C4-2B (cell line): ENCODE measurements around the gene MORN1.

ENCODE experiments used
- H3K27ac ChIP-seq: fragments of 450-650 bp; 2 replicates; pipeline ENCODE4 v1.5.1; 2017
- ZFX ChIP-seq: fragments of 450-650 bp; IDR thresholded peaks from 2 replicates; pipeline ENCODE4 v1.6.1; 2017
- TF ChIP-seq, protein P1 (sequence below): fragments of 450-650 bp; conservative IDR thresholded peaks from 2 replicates; pipeline ENCODE4 v1.5.1; 2017; ENCODE audit warnings: mild to moderate bottlenecking

The MORN1 gene

GRCh38 chr1:2430592-2430973, 39.2 kb upstream of the MORN1 start:
- H3K27ac ChIP-seq: no peak overlapping the region
- TF ChIP-seq, protein P1, sequence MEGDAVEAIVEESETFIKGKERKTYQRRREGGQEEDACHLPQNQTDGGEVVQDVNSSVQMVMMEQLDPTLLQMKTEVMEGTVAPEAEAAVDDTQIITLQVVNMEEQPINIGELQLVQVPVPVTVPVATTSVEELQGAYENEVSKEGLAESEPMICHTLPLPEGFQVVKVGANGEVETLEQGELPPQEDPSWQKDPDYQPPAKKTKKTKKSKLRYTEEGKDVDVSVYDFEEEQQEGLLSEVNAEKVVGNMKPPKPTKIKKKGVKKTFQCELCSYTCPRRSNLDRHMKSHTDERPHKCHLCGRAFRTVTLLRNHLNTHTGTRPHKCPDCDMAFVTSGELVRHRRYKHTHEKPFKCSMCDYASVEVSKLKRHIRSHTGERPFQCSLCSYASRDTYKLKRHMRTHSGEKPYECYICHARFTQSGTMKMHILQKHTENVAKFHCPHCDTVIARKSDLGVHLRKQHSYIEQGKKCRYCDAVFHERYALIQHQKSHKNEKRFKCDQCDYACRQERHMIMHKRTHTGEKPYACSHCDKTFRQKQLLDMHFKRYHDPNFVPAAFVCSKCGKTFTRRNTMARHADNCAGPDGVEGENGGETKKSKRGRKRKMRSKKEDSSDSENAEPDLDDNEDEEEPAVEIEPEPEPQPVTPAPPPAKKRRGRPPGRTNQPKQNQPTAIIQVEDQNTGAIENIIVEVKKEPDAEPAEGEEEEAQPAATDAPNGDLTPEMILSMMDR: no peak
- no peak for TF ChIP-seq ZFX

GRCh38 chr1:2429780-2430591, 38.6 kb upstream of the MORN1 start:
- TF ChIP-seq, protein P1: no peak; the same call in 1 of the 2 replicates
- no peak for TF ChIP-seq ZFX
- no peak overlapping the region for H3K27ac ChIP-seq

- no peak overlapping the region for H3K27ac ChIP-seq
- TF ChIP-seq, protein P1: no peak
- no peak for TF ChIP-seq ZFX
Measured at GRCh38 chr1:2428490-2428889, 37.1 kb upstream of the MORN1 start.

GRCh38 chr1:2427976-2428375, 36.6 kb upstream of the MORN1 start:
- no peak for TF ChIP-seq ZFX
- TF ChIP-seq, protein P1: no peak
- no peak overlapping the region for H3K27ac ChIP-seq

GRCh38 chr1:2427051-2427450, 35.7 kb upstream of the MORN1 start:
- TF ChIP-seq ZFX: no peak
- TF ChIP-seq, protein P1: no peak
- H3K27ac ChIP-seq: no peak overlapping the region

DNA sequence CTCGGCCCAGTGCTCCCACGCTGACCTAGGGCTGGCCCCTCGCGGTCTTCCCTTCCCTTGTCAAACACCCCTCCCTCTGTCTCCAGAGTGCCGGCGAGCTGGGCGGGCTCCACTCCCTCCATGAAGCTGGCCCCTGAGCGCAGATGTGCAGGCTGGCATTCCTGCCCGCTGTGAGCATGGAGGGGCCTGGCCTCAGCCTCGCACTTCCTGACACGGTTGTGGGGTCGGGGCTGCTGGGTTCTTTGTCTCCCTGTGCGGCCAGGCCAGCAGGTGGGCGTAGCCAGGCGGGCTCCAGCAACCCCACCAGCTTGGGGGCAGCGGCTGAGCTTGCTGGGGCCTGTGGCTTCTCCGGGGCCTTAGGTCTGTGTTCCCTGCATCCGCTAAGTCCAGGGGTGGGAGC, 35.2 kb upstream of the MORN1 start:
- no peak overlapping the region for H3K27ac ChIP-seq
- TF ChIP-seq, protein P1: no peak
- no peak for TF ChIP-seq ZFX

- no peak overlapping the region for H3K27ac ChIP-seq
- TF ChIP-seq, protein P1: no peak
- TF ChIP-seq ZFX: no peak
Measured at GRCh38 chr1:2425892-2426291, 34.5 kb upstream of the MORN1 start.
